Right kidney (tissue), 1 donor: Measurements from ENCODE around the gene RMDN2.

Experiments
- DNase-seq: peaks from one replicate; pipeline ENCODE4 v3.0.0-alpha.2; 2016

RMDN2 gene

DNA sequence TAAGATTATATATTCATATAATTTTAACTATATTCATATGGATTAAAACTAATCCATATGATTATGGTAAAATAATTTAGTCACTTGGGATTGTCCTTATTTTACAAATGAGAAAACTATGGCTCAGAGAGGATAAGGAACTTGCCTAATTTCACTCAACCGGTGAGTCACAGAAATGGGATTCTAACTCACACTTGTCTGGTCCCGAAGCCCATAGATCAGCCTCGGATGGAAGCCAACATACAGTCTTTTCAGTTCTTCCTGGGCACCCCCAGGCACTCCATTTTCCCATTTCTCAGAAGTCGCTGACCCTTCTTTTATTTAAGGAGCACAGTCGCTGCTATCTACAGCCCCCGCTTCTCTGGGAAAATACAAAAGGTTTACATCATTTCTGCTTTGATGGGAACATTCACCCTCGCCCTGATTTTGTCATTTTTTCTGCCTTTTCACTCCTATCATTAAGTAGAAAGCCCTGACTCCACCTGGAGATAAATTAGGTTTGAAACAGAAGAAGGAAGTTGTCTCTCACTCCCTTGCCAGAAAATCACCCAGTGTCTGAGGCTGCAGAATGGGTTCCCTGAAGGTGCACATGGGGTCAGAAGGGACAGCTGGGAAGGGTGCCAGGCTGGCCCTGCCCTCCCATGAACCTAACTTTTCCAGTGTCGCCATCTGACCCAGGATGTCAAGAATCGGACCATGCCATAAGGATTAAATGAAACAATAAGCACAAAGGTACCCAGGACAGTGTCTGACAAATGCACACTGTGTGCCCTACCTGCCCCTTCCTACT lies 114.2 kb downstream of the RMDN2 start:
- no peak for DNase-seq

DNA sequence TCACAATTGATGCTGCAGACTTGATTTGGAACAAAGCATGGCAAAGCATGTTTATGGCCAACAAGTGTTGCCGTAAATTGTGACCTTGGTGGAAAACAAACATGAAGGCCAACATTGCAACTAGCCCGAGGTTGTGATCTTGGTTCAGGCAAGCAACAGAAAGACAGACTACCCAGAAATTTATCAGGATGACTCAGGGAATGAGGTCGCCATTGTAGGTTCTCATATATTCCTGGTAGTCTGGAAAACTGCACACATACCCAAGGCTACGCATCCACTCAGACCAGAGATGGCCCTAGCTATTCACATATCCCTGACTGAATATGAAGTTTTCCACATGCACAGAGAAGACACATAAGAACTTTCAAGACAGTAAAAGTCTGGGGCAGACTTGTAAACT lies 120.7 kb downstream of the RMDN2 start:
- no peak for DNase-seq

DNA sequence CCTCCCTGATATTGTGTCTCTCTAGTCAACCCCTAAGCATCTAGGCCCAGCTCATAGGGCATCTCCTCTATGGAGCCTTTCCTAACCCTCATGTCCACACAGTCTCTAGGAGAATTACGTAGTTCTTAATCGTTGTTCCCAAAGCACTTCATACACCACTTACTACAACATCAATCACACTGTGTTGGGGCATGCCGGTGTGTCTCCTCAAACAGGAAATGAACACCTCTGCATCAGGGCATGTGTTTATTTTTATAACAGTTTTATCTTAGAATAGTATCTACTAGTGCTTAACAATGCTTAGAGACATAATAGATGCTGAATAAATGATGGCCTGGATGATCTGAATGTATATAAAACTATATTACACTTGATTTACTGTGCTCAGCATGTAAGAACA lies 131.1 kb downstream of the RMDN2 start:
- DNase-seq: no peak

DNA sequence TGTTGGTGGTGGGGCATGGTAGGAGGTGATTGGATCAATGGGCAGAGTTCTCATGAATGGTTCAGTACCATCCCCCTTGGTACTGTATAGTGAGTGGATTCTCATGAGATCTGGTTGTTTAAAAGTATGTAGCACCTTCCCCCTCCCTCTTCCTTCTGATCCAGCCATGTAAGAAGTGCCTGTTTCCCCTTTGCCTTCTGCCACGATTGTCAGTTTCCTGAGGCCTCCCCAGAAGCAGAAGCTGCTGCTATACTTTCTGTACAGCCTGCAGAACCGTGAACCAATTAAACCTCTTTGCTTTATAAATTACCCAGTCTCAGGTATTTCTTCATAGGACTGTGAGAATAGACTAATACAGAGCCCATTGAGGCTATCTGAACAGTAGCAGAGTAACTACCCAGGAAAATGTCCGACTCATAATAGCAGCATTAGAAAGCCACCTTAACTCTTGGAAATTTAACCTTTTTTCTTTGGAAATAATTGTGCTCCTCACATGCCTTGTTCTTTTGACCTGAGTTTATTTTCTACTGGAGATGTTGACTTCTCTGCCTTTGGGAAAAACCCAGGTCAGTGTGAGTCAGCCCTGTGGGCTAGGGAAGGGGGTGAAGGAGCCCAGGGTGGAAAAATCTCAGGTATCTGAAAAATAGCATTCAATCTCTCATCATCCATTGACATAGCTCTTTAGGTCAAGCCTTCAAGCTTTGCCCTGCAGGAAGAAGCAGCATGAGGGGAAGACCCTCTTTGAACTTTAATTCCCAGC lies 132.7 kb downstream of the RMDN2 start:
- no peak for DNase-seq

DNA sequence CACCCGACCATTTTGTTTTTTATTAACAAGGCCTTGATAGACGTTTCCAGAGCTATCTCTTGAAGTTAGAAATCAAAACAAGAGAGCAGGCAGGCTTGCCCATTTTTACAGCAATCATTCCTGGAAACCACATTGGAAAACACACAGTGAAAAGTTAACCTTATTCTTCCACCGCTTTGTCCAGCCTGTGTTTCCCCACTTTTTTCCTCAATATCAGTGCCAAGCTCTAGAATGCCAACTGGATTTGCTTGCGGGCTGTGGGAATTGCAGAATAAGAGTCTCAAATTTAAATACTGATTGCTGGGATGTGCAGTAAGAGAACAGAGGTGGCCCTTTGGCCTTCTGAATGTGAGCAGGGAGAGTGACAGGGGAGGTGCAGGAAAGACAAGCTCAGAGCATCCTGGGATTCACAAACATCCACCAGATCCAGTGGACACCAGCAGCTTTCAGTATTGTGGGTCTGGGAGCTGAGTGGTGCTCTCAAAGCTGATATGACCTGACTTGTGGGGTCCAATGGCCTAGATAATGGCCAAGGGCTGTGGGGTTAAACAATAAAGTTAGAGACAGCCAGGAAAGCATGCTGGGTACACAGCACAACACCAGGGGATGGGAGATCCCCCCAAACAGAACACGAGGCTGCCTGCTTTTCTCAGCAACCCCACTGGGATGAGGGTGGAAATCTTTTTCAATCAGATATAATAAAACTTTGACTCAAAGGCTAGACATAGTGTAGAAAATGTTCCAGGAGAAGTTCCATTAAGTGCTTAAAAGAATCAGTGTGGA lies 135.3 kb downstream of the RMDN2 start:
- DNase-seq: no peak

DNA sequence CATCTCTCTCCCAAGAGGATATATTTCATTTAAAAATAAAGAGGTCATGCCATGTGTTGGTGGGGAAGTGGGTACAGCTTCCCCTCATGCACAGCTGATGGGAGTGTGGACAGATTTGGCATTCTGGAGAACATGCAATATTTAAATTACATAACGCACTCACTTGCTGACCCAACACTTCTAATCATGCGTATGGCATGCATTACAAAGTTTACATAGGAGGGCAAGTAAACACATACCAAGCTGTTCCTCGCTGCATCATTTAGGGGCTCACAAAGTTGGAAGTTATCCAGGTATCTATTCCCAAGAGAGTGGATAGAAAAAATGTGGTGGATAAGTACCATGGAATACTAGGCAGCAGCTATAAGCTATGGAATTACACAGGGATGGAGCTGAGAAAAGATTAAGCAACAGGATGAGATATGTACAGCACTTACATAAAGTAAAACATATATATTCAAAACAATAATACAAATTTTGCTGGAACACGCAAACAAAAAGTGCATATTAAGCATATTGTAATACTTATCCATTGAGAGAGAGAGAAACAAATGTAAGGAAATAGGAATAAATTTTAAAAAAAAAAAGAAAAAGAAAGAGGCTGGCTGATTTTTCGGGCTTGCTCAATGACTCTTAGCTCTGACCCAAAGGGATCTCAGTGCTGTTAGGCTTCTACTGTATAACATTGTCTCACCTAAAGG lies 139.9 kb downstream of the RMDN2 start:
- no peak for DNase-seq

DNA sequence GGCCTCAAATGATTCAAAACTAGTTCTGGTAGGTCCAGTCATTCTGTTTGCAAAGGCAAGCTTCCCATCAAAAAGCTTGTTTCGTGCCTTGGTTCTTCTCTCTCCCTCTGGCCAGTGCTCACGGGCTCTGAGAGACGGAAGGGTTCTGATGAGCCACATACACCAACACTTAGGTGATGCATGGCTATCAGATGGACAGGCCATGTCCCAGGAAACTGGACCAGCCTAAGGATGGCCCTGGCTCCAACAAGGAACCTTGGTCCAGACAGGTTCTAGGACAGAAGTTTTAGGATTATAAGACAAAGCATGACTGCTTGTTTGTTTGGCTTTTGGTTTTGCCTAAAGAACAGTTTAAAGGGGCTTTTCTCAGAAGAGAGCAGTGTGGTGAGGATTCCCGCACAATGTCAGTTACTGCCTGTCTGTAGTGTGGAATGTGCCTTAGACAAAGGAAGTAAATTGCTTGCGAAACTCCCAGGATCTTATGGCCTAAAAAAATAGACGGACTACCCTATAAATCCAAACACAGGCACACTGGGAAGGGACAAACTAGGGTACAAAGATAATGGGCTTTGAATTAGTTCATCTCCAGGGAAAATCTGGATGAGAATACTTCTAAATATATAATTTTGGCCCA lies 140.5 kb downstream of the RMDN2 start:
- DNase-seq: no peak

DNA sequence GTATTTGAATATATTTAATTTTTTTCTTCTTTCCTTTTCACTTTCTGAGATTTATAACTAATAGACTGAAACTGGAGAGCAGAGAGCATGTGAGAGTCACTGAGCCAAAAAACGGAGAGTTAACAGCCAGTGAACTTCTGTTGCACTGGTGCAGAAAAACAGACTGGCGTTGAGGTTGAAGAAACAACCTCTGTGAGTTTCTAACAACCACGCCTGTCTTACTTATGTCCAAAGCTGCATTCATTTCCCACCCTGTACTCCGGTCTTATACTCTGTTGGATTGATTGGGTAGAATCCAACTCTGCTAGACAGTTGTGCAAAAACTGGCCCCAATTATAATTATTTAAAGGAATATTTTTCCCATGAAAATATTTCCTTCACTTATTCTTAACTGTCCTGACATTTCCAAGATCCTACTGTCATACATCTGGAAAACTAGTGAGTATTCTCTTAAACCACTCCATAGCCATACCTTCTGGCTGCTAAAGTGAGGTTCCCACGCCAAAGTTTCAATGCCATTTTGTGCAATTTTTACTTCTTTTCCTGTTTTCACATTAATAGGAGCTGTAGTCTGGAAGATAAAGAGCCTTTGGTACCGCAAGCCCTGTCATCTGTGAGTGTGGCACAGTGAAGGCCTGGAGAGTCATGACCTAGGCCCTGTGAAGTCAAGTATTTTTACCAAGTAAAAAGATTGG lies 141.5 kb downstream of the RMDN2 start:
- no peak for DNase-seq
